NCI-H446 (cell line): ENCODE results near the gene MDH2.
"Not testable (repeated sequence)": the region's sequence is repeated elsewhere in the genome, so short reads cannot be mapped to it uniquely, and the experiment has no call there.

Experiments used
- DNase-seq, 2 experiments: peaks; one replicate each; lab custom pipeline; 2025; lab: John Stamatoyannopoulos, UW

The MDH2 gene

GRCh38 chr7:76114742-76115141 is 66.8 kb downstream of the MDH2 start:
- not testable (repeated sequence) for DNase-seq
